ENCODE data around the gene TBCD.

GRCh38 chr17:82736511-82737185 is 15.2 kb upstream of the TBCD start:
- TF ChIP-seq CTCF (IDR thresholded peaks at IDR 0.05) (no peak), POLR2A (IDR thresholded peaks at IDR 0.05) (no peak), EP300 (IDR thresholded peaks at IDR 0.05) (no peak)
